Neural progenitor cell (in vitro differentiated cells): ENCODE results near the gene CD4.

Experiments used
- EZH2 ChIP-seq: fragments of 200-600 bp; sonication (generic); IDR thresholded peaks from 2 replicates; pipeline ENCODE4 v1.6.1; 2017; ENCODE audit warnings: antibody characterized with exemption, mild to moderate bottlenecking, moderate library complexity
- EZH2phosphoT487 ChIP-seq: fragments of 200-600 bp; sonication (generic); IDR thresholded peaks from 2 replicates; pipeline ENCODE4 v1.6.1; 2017; ENCODE audit warnings: antibody characterized with exemption
- TF ChIP-seq, protein P1 (sequence below): fragments of 200-600 bp; sonication (generic); IDR thresholded peaks from 2 replicates; pipeline ENCODE4 v1.5.1; 2017; ENCODE audit warnings: antibody characterized with exemption, mild to moderate bottlenecking

DNA sequence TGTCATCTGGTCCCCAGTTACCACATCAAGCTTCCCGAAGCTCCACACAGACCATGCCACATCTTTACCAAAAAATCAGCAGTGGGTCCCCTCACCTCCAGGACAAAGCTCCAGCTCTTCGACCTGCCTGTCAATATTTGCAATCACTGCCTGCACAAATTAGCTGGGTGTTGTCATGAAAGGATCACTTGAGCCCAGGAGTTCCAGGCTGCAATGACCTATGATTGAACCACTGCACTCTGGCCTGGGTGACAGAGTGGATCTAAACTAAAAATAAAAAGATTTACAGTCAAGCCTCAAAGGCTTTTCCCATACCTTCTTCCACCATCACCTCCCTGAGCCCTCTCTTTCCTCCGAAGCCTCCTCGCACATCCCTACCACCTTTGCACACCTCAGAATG lies 7.2 kb downstream of the CD4 start:
- no peak for TF ChIP-seq EZH2
- TF ChIP-seq, protein P1, sequence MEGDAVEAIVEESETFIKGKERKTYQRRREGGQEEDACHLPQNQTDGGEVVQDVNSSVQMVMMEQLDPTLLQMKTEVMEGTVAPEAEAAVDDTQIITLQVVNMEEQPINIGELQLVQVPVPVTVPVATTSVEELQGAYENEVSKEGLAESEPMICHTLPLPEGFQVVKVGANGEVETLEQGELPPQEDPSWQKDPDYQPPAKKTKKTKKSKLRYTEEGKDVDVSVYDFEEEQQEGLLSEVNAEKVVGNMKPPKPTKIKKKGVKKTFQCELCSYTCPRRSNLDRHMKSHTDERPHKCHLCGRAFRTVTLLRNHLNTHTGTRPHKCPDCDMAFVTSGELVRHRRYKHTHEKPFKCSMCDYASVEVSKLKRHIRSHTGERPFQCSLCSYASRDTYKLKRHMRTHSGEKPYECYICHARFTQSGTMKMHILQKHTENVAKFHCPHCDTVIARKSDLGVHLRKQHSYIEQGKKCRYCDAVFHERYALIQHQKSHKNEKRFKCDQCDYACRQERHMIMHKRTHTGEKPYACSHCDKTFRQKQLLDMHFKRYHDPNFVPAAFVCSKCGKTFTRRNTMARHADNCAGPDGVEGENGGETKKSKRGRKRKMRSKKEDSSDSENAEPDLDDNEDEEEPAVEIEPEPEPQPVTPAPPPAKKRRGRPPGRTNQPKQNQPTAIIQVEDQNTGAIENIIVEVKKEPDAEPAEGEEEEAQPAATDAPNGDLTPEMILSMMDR = no peak
- TF ChIP-seq EZH2phosphoT487 = no peak
